Activated CD8-positive, alpha-beta T cell treated with anti-CD3 and anti-CD28 coated beads for 36 hours (primary cell): ENCODE data around the gene UBQLN3. TPM values are rescaled to one million over a fixed set of nuclear protein-coding genes. Genes with fewer than 3 reads are reported as not detected.

ENCODE experiments used
- ATAC-seq: fragments of 200-7000 bp; cut with Tn5 transposase; one replicate; pipeline ENCODE4 v1.10.0; 2021; ENCODE audit warnings: mild to moderate bottlenecking, moderate library complexity
- CTCF ChIA-PET: fragments of 350-600 bp; sonication (Branson Sonifier 250); formaldehyde crosslinking; loops from one replicate; lab custom pipeline; 2021; ENCODE audit warnings: antibody characterized with exemption; lab: Charles Lee
- POLR2A ChIA-PET: fragments of 350-600 bp; sonication (Branson Sonifier 250); formaldehyde crosslinking; loops from one replicate; lab custom pipeline; 2021; ENCODE audit warnings: antibody characterized with exemption; lab: Charles Lee
- DNase-seq: peaks from one replicate; pipeline ENCODE4 v3.0.0-alpha.2; 2020
- H3K27ac Mint-ChIP-seq: one replicate; pipeline ENCODE4 v1.8.0; 2021; ENCODE audit warnings: mild to moderate bottlenecking, mixed read lengths
- H3K27me3 Mint-ChIP-seq: one replicate; pipeline ENCODE4 v1.8.0; 2021; ENCODE audit warnings: mixed read lengths
- H3K36me3 Mint-ChIP-seq: one replicate; pipeline ENCODE4 v1.8.0; 2021; ENCODE audit warnings: low read depth, mixed read lengths
- H3K4me1 Mint-ChIP-seq: one replicate; pipeline ENCODE4 v1.8.0; 2021; ENCODE audit warnings: low read depth, mixed read lengths
- H3K4me3 Mint-ChIP-seq: one replicate; pipeline ENCODE4 v1.8.0; 2021; ENCODE audit warnings: mild to moderate bottlenecking, moderate library complexity, mixed read lengths
- H3K9me3 Mint-ChIP-seq: one replicate; pipeline ENCODE4 v1.8.0; 2021; ENCODE audit warnings: mixed read lengths
- CTCF ChIP-seq: fragments of 200-600 bp; IDR thresholded peaks from one replicate; pipeline ENCODE4 v1.8.0; 2022; ENCODE audit warnings: antibody characterized with exemption, mild to moderate bottlenecking
- intact Hi-C: fragments of 100-400 bp; cut with micrococcal nuclease; formaldehyde crosslinking; loops from one replicate; pipeline ENCODE4 v1.10.0; 2022
- total RNA-seq, 2 experiments: library from RNA; stranded (reverse); gene quantifications; one replicate each; pipeline ENCODE4 v1.2.3, GENCODE V29; 2021

Gene UBQLN3
- total RNA-seq, 2 experiments from 2014 or later: not detected

DNA sequence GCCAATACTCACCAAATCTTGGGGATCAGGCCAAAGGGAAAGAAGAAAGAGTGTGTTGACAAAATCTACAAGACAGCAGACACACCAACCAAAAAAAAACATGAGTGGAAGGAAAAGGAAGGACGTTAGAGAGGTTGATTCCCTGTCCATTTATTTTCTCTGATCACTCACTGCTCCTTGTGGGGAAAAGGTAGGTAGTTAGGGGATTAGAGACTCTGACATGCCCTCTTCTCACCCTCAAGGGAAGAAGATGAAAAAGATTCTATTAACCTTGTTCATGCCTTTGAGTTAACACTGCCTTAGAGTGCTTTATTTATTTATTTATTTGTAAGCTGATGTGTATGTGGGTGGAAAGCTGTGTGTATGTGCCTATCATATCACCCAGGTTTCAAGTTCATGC lies 38.7 kb upstream of the UBQLN3 start, which contains the start of gene OR52H1:
TSS of gene OR52H1 (minus strand) at position 101 of the 400 bp plus-strand sequence. CDS start 3,035 bp downstream, outside the sequence.
- Mint-ChIP-seq H3K36me3 (peaks cover 2% of the 10 kb centered on the region), H3K4me3 (no peak within 1 kb of the TSS), H3K4me1 (no peaks in the 10 kb centered on the region), H3K27ac (no peak within 1 kb of the TSS), H3K27me3 (peaks cover 11% of the 10 kb centered on the region), H3K9me3 (no peaks in the 10 kb centered on the region)
- no peak for TF ChIP-seq CTCF
- ChIA-PET POLR2A (no interaction called here), CTCF (no interaction called here)
- intact Hi-C loops: no loop called here
- DNase-seq: no peak
- ATAC-seq: no peak

- Mint-ChIP-seq H3K9me3 (no peaks in the 10 kb centered on the region), H3K36me3 (peaks cover 2% of the 10 kb centered on the region), H3K4me1 (no peaks in the 10 kb centered on the region), H3K27me3 (peaks cover 10% of the 10 kb centered on the region), H3K27ac (no peak overlapping the region), H3K4me3 (no peak overlapping the region)
- ATAC-seq (no peak), DNase-seq (no peak)
- TF ChIP-seq CTCF: no peak
- POLR2A ChIA-PET: no interaction called here
- intact Hi-C loops: no loop called here
- CTCF ChIA-PET: no interaction called here
Measured at GRCh38 chr11:5547982-5548381, 38.2 kb upstream of the UBQLN3 start.

- ChIA-PET POLR2A (no interaction called here), CTCF (no interaction called here)
- Mint-ChIP-seq H3K4me3 (no peak overlapping the region), H3K4me1 (no peaks in the 10 kb centered on the region), H3K9me3 (no peaks in the 10 kb centered on the region), H3K27me3 (peaks cover 2% of the 10 kb centered on the region), H3K27ac (no peak overlapping the region), H3K36me3 (peaks cover 2% of the 10 kb centered on the region)
- DNase-seq: no peak
- no peak for TF ChIP-seq CTCF
- no peak for ATAC-seq
- intact Hi-C loops: no loop called here
Measured at GRCh38 chr11:5546457-5546856, 36.7 kb upstream of the UBQLN3 start.

- no peaks in the 10 kb centered on the region for H3K36me3 Mint-ChIP-seq
- POLR2A ChIA-PET: no interaction called here
- H3K27me3 Mint-ChIP-seq: no peaks in the 10 kb centered on the region
- ATAC-seq (no peak), DNase-seq (no peak)
- CTCF ChIA-PET: no interaction called here
- H3K4me3 Mint-ChIP-seq: no peak overlapping the region
- H3K4me1 Mint-ChIP-seq: no peaks in the 10 kb centered on the region
- peaks cover 3% of the 10 kb centered on the region for H3K9me3 Mint-ChIP-seq
- TF ChIP-seq CTCF: no peak
- H3K27ac Mint-ChIP-seq: no peak overlapping the region
- intact Hi-C loops: no loop called here
Measured at GRCh38 chr11:5541427-5541826, 31.7 kb upstream of the UBQLN3 start.

- Mint-ChIP-seq H3K27me3 (no peaks in the 10 kb centered on the region), H3K9me3 (peaks cover 3% of the 10 kb centered on the region), H3K4me3 (no peak overlapping the region), H3K27ac (no peak overlapping the region), H3K4me1 (no peaks in the 10 kb centered on the region), H3K36me3 (no peaks in the 10 kb centered on the region)
- intact Hi-C loops: no loop called here
- no peak for ATAC-seq
- POLR2A ChIA-PET: no interaction called here
- CTCF ChIA-PET: interaction anchor here (1.3 kb wide), 1 partner anchor 10 kb away, joined by 4 read pairs; no protein-coding TSS in a partner anchor
- no peak for DNase-seq
- no peak for TF ChIP-seq CTCF
Measured at GRCh38 chr11:5536482-5536881, 26.7 kb upstream of the UBQLN3 start.
